ENCODE measurements around the gene AGBL1.

Gene AGBL1

GRCh38 chr15:86610038-86610437 lies 530.4 kb downstream of the AGBL1 start:
- no peak for DNase-seq

DNA sequence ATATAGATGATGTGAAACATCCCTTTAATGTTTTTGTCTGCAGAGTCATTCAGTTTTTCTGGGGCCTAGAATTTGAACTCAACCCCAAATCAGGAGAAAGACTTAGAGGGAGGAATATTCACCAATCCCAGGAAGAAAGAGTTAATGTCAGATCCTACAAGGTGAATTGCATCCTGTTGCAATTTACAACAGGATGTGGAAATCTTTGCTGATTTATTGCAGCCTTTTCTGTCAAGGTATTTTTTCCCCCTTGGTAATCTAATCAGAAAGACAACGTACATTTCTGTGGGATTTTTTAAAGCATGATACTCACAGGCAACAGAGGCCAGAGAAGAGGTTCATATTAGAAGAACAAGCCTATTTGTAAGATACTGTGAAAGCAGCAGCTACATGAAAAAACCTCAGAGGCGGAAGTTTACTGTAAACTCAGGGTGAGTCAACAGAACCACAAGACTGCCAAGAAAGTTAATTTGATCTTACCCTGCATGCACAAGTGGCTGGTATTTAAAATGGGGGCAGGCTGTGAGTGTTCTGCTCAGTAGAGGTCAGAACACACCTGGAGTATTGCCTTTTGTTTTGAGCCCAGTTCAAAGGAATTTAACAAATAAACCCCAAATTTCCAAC lies 531.9 kb downstream of the AGBL1 start:
- DNase-seq = no peak

DNA sequence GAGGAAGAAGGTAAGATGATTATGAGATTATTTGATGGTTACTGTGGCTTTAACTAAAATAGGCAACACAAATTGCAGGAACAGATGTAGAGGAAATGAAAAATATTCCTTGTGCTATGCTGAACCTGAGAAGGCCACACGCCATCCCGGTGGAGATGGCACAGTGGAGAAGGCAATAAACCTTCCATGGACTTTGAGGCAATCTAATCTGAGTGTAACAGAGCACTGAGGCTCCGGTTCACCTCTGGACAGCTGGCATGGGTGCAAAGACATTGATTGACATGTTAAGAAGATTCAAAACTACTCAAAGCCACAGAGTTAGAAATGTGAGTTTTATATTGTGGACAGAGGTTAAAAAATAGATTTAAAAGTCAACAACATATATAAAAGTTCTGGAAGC lies 535.7 kb downstream of the AGBL1 start:
- no peak for DNase-seq

GRCh38 chr15:86615816-86616215 lies 536.1 kb downstream of the AGBL1 start:
- no peak for DNase-seq

GRCh38 chr15:86616771-86617170 lies 537.1 kb downstream of the AGBL1 start:
- DNase-seq = no peak

DNA sequence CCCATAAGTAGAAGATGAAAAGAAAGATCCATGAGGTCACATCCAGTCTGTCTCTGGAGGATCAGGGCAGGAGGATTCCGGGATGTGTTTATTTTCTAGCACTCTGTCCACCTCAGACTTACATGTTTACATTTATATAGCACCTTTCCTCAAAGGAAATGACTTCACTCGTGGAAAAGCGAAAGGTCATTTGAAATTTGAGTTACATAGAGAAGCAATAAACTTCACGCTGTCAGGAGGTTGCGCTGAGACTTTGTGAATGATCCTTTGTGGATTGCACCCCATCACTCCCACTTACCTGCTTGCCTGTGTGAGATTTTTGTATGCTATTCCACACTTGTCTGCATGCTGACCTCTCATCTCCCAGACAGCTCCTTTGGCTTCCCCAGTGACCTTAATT lies 540.5 kb downstream of the AGBL1 start:
- DNase-seq = no peak

- DNase-seq = no peak
Observed at GRCh38 chr15:86620641-86621349, 541.1 kb downstream of the AGBL1 start.

GRCh38 chr15:86623236-86623635 lies 543.6 kb downstream of the AGBL1 start:
- no peak for DNase-seq

- peak; percentile 56 for DNase-seq
Observed at GRCh38 chr15:86624261-86625036, 544.8 kb downstream of the AGBL1 start.

GRCh38 chr15:86629409-86630356 lies 550.0 kb downstream of the AGBL1 start:
- DNase-seq = no peak

DNA sequence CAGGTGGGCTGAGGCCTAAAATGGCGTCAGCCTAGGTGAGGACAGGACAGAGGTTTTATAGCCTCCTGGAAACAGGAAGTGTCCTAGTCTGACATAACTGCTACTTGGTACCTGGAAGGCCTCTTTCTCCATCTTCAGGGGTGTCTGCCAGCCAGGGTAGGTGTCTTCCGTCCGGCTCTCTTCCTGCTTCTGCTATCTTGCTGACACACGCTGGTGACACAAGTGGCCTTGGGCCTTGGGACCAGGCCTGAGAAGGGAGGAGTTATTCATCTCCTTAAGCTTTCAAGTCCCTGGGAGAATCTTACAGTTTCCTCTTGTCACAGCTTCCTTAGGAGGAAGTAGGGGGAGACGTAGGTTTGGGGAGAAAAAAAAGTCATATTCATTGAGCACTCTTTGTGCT lies 551.3 kb downstream of the AGBL1 start:
- DNase-seq = no peak

GRCh38 chr15:86634146-86634545 lies 554.5 kb downstream of the AGBL1 start:
- DNase-seq = no peak

DNA sequence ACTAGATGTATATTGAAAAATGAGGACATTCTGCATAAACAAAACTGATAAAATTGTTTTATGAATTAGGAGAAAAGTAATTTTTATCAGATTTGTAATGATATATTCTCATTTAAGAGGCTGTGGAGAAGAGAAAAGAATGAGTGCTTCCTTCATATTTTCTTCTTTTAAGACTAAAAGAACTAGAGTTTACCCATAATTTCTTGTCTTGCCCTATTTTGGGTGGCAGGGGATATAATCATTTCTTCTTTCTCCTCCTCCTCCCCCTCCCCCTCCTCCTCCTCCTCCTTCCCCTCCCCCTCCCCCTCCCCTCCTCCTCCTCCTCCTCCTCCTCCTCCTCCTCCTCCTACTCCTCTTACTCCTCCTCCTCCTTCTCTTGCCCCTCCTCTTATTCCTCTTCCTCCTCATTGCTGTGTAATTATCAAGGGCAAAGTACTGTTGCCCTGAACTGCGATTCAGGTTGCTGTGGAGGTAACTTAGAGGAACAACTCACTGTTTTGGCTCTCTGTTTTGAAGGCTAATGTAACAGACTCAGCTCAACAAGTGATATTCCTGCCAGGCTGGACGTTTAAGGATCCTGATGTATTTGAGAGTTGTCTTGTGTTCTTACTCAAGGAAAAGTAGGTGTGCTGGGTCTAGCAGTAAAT lies 555.4 kb downstream of the AGBL1 start:
- DNase-seq = no peak

DNA sequence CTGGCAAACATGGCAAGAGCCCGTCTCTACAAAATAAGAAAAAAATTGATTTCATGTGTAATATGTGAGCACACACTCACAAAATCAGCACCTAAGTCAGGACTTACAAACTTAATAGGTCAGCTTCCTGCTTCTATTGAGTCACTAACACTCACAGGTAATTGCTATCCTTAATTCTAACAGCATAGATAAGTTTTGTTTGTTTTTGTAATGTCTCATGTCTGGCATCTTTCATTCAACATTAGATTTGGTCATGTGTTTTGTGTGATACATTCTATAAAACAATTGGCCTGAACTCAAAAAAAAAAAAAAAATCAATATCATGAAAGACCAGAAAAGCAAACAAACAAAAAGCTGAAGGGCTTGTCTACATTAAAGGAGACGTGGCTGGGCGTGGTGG lies 564.7 kb downstream of the AGBL1 start:
- DNase-seq = no peak

GRCh38 chr15:86645925-86646500 lies 566.3 kb downstream of the AGBL1 start:
- no peak for DNase-seq

DNA sequence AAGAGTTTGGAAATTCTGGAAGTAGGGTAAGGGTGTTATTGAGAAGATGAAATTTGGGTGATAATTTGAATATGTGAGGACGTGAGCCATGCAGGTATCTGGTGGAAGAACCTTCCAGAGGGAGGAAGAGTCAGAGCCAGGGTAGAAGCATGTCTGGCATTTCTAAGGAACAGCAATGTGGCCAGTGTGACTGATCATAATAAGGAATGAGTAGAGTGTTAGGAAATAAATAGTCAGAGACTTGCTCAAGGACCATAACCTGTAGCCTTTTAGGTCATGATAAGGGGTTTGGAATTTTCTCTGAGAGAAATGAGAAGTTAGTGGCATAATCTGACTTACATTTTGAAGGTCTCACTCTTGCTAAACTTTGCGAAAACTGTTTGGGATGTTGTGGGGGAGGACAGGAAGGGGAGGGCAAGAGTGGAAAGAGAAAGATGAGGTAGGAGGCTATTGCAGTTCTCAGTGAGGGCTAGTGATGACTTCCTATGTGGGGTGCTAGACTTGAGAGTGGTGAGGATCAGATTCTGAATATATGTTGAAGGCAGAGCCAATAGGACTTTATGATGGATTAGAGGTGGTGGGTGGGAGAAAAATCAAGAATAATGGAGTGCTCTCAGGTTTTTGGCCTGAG lies 568.3 kb downstream of the AGBL1 start:
- DNase-seq = no peak

DNA sequence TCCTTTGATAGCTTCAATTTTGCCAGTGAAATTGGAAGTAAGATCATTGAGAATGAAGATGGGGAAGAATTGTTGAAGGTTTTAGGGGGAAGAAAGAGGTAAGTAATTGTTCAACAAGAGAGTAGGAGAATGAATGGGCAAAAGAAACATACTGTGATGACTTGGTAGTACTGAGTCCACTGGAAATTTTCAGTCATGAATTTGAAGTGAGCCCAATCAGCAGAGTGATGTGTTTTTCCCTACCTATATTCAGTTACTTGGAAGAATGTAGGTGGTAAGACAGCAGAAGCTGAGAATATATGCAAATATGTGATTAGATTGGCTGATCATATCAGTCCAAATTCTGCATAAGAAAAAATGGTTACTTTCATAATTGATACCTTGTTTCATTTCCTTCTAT lies 569.6 kb downstream of the AGBL1 start:
- DNase-seq = no peak

DNA sequence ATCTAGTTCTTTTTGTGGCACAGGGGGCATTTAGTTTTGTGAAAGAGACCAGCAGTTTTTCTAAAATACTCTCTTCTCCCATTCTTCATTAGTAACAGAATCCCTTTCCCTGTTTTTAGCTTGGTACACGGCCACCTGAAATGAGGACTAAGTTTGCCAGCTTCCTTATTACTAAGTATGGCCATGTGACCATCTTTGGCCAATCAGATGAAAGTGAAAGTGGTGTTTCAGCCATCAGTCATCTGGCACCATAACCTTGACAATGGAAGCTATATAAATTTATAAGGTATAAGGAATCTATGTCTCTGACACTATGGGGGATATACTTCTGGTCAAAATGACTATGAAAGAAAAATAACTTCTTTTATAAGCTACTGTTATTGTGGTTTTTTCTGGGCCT lies 570.4 kb downstream of the AGBL1 start:
- DNase-seq = peak; percentile 7

GRCh38 chr15:86653344-86654197 lies 573.9 kb downstream of the AGBL1 start:
- peak; percentile 25 for DNase-seq

DNA sequence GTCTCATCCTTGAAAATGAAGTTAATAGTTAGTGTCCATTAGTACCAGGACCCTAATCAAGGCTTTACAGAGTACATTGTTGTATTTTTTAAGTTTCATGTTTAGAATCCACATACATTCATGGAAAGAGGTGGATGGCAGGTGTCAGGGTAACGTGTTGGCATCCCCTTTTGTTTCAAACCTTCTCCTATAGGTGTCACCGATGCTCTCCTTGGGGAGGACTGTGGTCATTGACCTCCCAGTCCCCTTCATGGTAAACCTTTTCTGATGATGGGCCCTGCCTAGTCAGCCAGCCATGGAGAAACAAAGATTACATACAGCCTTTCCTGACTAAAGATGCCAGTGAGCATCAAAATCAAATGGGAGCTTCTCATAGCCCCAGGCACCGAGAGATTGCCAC lies 574.8 kb downstream of the AGBL1 start:
- DNase-seq = no peak

DNA sequence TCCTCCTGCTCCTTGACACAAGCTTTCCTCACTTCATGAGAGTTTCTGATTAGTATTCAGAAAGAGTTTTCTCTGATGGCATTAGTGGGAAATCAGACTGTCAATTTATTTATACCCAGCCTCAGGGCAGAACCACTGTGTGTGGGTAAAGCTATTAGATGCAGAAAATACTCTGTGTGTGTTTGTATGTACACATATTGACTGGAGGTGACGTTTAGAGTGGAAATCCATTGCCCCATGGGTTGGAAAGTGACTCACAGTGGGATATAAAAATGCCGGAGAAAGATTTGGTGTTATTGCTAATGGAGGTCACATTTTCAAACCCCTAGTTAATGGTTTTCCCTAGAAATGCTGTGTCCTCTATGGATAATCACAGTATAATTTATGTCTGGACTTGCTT lies 577.6 kb downstream of the AGBL1 start:
- no peak for DNase-seq

Measured in hematopoietic multipotent progenitor cell treated with erythropoietin and hydrocortisone succinate and interleukin-3 and kit ligand, for 4 days (in vitro differentiated cells).